Right cardiac atrium (tissue), 5 donors: ENCODE data around the gene GNB3. TPM values are rescaled to one million over a fixed set of nuclear protein-coding genes. Genes with fewer than 3 reads are reported as not detected.

Experiments
- ATAC-seq, 2 donors: fragments of 200-7000 bp; cut with Tn5 transposase; one replicate each; pipeline versions ENCODE4 v1.8.0 to v1.9.1; 2020; ENCODE audit warnings: moderate library complexity in 2 of 2, mild to moderate bottlenecking in 1 of 2
- DNase-seq, 3 donors: peaks; one replicate each; pipeline ENCODE4 v3.0.0-alpha.2; 2020
- H3K27ac ChIP-seq: one replicate; pipeline ENCODE4 v1.5.1; 2013; ENCODE audit warnings: mild to moderate bottlenecking, low read length, control low read depth, moderate library complexity
- H3K27me3 ChIP-seq: one replicate; pipeline ENCODE4 v1.6.1; 2013; ENCODE audit not compliant: control insufficient read depth, insufficient read depth
- H3K4me1 ChIP-seq: one replicate; pipeline ENCODE4 v1.6.1; 2013; ENCODE audit warnings: low read length; ENCODE audit not compliant: control insufficient read depth, insufficient read depth
- H3K4me3 ChIP-seq: one replicate; pipeline ENCODE4 v1.5.1; 2013; ENCODE audit warnings: low read length, control low read depth
- H3K9me3 ChIP-seq: one replicate; pipeline ENCODE4 v1.6.1; 2013; ENCODE audit warnings: low read length; ENCODE audit not compliant: control insufficient read depth
- WGBS: extraction: QIAGEN DNeasy Blood & Tissue Kit; methylation state at CpG from one replicate; pipeline ENCODE4 v1.1.7; 2013; 5-methylcytosine and 5-hydroxymethylcytosine counted together
- intact Hi-C, 4 donors: fragments of 100-400 bp; cut with DNase I; formaldehyde crosslinking; loops; one replicate each; pipeline versions ENCODE4 v1.11.0 to v1.14.0; 2022 to 2023
- polyA plus RNA-seq: library from polyadenylated mRNA; stranded (reverse); fragments of 200-250 nt; gene quantifications from one replicate; pipeline ENCODE4 v1.2.3, GENCODE V29; 2013
- total RNA-seq, 4 donors: library from RNA; stranded (reverse); fragmentation: NEBNext Ultra II Directional; extraction: Animal tissue kit (Norgen Biotek cat#: 25700); gene quantifications; one replicate each; pipeline ENCODE4 v1.2.1, GENCODE V29; 2021
- donor health status: healthy with polysubstance abuse.
- donor health status: DM: no; HTN: yes; CAD: no.
- donor health status: DM: no; HTN: no; CAD: no.
- donor health status: DM: no; HTN: yes; CAD: no; lungs with severe emphysema.
- donor health status: DM: yes; HTN: yes; CAD: no.

GNB3 gene
- total and polyA plus RNA-seq, 5 donors, result 2.9 to 7.8 (median 3.8) TPM

DNA sequence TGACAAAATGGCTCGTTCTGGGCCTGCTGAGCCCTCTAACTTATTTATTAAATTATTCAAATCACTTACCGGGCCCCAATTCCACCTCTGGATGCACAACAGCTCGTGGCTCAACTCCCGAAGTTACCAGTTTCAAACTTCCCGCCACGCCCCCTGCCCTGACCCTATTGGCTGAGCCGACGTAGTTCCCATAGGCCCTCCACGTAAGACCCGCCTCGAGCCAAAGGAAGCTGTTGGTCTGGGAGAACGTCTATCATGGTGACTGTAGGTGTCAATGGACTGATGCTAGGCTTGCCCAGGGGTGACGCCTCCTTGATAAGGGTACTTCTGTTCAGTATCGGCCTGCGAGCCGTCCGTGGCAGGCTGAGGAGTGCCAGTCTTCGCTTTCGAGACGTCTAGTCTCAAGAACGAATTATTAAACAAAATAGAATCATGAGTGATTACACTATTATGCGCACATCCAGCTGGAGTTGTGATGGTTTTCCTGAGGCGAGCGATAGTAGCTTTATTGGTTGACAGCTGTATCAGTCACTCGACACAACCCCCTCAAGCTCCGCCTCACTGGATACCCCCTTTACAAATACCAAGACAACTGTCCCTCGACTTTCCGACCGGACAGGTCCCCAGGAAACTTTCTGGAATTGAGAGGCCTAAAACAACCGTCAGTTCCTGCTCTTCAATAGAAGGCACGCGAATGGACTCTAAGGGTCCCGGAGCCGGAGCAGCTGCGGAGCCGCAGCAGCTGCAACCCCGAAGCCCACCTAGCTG lies 10.6 kb downstream of the GNB3 start, which contains the start of gene CDCA3:
TSS of gene CDCA3 (minus strand) at position 134 of the 768 bp plus-strand sequence. CDS start 334 bp downstream, outside the sequence.
- under 1% methylated on average over 37 of the region's 37 CpGs for WGBS
- Histone ChIP-seq H3K9me3 (no peaks in the 10 kb centered on the region), H3K4me3 (peak within 1 kb of the TSS; percentile 44), H3K27me3 (no peaks in the 10 kb centered on the region), H3K27ac (peak within 1 kb of the TSS; percentile 87), H3K4me1 (no peaks in the 10 kb centered on the region)
- intact Hi-C loops, result no loop called here
- peak; percentile 96 to 98 (median 96) for DNase-seq
- peak; percentile 85 to 86 for ATAC-seq

DNA sequence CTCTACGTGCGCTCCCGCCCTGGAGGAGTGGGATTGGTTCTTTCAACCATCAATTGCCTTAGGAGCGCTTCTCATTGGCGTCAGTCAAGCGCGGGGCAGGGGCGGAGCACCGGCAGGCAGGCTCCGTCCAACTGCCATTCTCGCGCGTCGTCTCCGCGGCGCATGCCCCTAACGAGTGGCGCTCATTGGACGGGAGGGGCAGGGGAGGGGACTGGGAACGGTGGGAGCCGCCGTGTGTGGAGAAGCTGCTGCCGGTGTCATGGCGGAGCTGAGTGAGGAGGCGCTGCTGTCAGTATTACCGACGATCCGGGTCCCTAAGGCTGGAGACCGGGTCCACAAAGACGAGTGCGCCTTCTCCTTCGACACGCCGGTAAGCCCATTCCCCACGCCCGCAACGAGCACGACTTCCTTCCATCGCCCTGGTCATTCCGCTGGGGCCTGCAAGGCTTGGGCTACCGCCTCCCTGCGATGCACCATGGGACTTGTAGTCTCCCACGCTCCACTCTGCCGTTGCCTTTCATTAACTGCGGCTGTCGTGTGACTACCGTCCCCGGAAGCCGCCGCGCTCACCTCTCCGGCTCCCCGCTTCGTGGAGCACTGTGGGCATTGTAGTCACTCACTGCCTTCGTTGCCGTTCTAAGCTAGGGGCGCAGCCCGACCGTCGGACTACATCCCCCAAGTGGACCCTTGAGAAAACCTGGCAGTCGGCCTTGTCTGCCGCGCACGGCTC lies 11.4 kb downstream of the GNB3 start, which contains the start of gene USP5:
TSS of gene USP5 (plus strand) at position 230 of the 730 bp plus-strand sequence. CDS start at position 260, 30 bp downstream.
- no peaks in the 10 kb centered on the region for H3K4me1 ChIP-seq
- peak within 1 kb of the TSS; percentile 44 for H3K4me3 ChIP-seq
- intact Hi-C loops, result no loop called here
- DNase-seq, result peak; percentile 99 to 100 (median 100)
- under 1% methylated on average over 65 of the region's 65 CpGs for WGBS
- no peaks in the 10 kb centered on the region for H3K9me3 ChIP-seq
- no peaks in the 10 kb centered on the region for H3K27me3 ChIP-seq
- ATAC-seq, result peak; percentile 94 to 95
- H3K27ac ChIP-seq, result peak within 1 kb of the TSS; percentile 87

DNA sequence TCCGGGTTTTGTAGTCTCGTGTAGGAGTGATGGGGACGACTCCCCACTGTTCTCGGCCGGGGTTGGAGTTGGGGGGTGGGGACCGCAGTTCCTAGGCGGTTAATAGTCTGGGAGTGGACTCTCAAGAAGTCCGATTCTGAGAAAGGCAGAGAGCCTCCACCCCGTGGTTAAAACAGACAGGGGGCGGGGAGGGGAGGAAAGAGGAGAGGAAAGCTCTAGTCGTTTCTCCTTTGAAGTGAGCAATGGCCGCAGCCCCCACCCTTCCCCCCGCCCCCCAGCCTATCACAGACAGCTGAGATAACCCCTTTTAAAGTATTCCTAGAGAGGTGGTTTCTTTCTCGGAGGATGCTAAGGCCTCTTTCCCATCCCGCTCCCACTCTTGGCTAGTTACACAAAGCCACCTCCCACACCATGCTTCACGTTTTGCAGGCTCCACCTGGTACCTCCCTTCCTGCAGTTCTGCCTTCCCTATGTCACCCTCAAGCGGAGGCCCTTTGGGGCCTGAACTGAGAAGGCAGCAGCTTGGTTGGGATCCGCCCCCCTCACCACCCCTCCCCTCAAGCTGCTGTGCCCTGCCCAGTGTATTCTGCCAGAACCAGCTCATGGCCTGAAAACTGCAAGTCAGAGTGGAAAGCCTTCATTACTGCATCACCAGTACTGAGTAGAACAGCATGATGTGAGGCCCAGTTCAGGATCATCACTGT lies 12.1 kb downstream of the GNB3 start:
- Histone ChIP-seq H3K4me1 (no peaks in the 10 kb centered on the region), H3K27me3 (no peaks in the 10 kb centered on the region), H3K9me3 (no peaks in the 10 kb centered on the region), H3K27ac (no peak overlapping the region), H3K4me3 (peak overlapping the region; percentile 38)
- DNase-seq, result peak; percentile 67 to 79 (median 75)
- WGBS, result 2% methylated on average over 18 of the region's 18 CpGs
- ATAC-seq, result peak in 1 of 2 donors; percentile 0
- intact Hi-C loops, result no loop called here

DNA sequence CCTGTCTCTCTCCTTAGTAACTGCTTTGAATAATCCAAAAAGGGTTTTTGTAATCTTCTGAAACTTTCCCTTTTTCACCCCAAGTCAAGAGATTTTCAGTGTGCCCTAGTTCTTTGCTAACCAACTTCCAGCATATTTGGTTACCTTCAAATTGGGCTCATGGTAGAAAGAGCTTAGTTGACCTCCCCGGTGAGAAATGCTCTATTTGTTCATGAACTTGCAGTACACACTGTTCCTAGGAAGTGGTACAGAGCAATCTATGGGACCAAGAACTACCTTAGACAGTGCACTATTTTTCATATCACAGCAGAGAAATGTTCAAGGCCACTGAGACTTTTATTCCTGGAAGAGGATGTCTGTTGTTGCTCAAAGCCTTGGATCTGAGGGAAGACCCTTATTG lies 12.9 kb downstream of the GNB3 start:
- DNase-seq, result no peak
- H3K4me1 ChIP-seq, result no peaks in the 10 kb centered on the region
- WGBS, result 77% methylated on average over 1 of the region's 1 CpG
- no peaks in the 10 kb centered on the region for H3K27me3 ChIP-seq
- ATAC-seq, result no peak
- H3K4me3 ChIP-seq, result no peak overlapping the region
- H3K9me3 ChIP-seq, result no peaks in the 10 kb centered on the region
- no peak overlapping the region for H3K27ac ChIP-seq
- intact Hi-C loops, result no loop called here

DNA sequence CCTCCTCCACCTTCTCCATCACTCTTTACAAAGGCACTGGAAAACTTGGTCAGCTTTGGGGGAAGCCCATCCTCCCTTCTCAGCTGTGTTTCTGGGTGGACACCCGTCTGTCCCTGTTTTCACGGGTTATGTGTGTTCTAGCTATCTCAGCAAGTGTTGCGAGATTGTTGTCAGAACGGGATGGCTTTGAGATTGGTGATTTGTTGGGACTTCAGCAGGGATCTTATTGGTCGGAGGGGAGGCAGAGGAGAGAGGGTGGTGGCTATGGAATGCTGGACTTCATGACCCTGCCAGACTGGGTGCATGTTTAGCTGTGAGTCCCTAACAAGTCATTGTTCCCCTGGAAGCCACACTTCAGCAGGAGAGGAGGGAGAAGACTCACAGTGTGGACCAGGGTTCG lies 13.3 kb downstream of the GNB3 start:
- intact Hi-C loops, result no loop called here
- Histone ChIP-seq H3K9me3 (no peaks in the 10 kb centered on the region), H3K4me3 (no peak overlapping the region), H3K27me3 (no peaks in the 10 kb centered on the region), H3K4me1 (no peaks in the 10 kb centered on the region), H3K27ac (no peak overlapping the region)
- DNase-seq (no peak), ATAC-seq (no peak)
- 70% methylated on average over 6 of the region's 6 CpGs for WGBS

DNA sequence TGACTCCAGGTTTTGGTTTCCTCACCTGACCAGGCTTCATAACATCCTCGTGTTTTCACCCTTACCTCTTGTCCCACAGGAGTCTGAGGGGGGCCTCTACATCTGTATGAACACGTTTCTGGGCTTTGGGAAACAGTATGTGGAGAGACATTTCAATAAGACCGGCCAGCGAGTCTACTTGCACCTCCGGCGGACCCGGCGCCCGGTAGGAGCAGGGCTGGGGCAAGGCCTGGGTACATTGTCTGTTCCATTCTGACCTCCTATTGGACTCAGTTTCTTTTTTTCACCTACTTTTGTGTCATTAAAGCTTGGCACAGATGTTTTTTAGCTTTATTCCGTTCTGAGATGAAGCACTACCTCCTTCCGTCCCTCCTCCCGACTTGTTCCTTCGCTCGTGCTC lies 14.6 kb downstream of the GNB3 start:
- DNase-seq, result no peak
- 93% methylated on average over 14 of the region's 14 CpGs for WGBS

DNA sequence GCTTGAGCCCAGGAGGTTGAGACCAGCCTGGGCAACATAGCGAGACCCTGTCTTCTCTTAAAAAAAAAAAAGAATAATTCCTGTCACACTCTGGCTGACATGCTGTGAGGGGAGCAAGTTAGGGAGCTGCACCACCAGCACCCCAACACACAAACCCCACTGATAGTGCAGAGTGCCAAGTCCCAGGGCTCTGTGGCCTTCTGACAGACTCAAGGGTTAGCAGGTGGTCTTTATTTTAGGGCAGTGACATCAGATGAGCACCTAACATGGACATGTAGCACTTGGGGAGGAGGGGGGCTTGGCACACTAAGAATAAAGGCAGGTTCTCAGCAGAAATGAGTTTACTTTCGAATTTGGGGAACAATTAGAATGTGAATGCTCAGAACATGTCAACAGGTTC lies 18.1 kb downstream of the GNB3 start:
- intact Hi-C loops, result no loop called here
- H3K27ac ChIP-seq, result no peak overlapping the region
- ATAC-seq, result no peak
- H3K4me1 ChIP-seq, result no peaks in the 10 kb centered on the region
- WGBS, result 93% methylated on average over 2 of the region's 2 CpGs
- H3K27me3 ChIP-seq, result no peaks in the 10 kb centered on the region
- H3K9me3 ChIP-seq, result no peaks in the 10 kb centered on the region
- peak in 1 of 3 donors; percentile 21 for DNase-seq
- no peak overlapping the region for H3K4me3 ChIP-seq

More for the DNA sequence above, 14.6 kb downstream of the GNB3 start:
- Histone ChIP-seq H3K27ac (no peak overlapping the region), H3K27me3 (no peaks in the 10 kb centered on the region), H3K4me1 (no peaks in the 10 kb centered on the region), H3K9me3 (no peaks in the 10 kb centered on the region), H3K4me3 (no peak overlapping the region)
- intact Hi-C loops, result no loop called here
- no peak for ATAC-seq

DNA sequence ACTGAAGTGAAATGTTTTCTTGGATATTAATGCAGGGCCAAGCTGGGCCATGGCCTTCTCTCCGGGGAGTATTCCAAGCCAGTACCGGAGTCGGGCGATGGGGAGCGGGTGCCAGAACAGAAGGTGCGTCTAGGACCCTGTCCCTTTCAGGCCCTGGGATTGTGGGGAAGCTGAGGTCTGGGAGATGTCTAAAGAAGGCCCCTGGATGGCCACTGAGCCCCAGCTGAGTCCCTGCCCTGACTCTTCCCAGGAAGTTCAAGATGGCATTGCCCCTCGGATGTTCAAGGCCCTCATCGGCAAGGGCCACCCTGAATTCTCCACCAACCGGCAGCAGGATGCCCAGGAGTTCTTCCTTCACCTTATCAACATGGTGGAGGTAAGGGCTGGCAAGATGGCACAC lies 19.4 kb downstream of the GNB3 start:
- 95% methylated on average over 9 of the region's 9 CpGs for WGBS
- Histone ChIP-seq H3K4me1 (no peaks in the 10 kb centered on the region), H3K27ac (no peak overlapping the region), H3K27me3 (no peaks in the 10 kb centered on the region), H3K9me3 (no peaks in the 10 kb centered on the region), H3K4me3 (no peak overlapping the region)
- DNase-seq (peak in 1 of 3 donors; percentile 20), ATAC-seq (no peak)
- intact Hi-C loops, result no loop called here

DNA sequence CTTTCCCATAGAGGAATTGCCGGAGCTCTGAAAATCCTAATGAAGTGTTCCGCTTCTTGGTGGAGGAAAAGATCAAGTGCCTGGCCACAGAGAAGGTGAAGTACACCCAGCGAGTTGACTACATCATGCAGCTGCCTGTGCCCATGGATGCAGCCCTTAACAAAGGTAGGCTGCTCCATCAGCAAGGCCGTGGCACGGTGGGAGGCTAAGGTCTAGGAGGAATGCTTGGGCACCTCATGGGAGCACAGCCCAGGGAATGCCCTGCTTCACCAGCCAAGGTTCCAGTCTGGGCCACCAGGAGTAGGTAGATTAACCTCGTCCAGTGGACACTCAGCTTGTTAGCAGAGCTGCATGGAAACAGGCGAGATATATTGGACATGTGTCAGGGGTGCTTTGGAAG lies 20.2 kb downstream of the GNB3 start:
- WGBS, result 98% methylated on average over 7 of the region's 7 CpGs
- H3K27ac ChIP-seq, result no peak overlapping the region
- H3K9me3 ChIP-seq, result no peaks in the 10 kb centered on the region
- DNase-seq (no peak), ATAC-seq (no peak)
- no peaks in the 10 kb centered on the region for H3K4me1 ChIP-seq
- intact Hi-C loops, result no loop called here
- no peak overlapping the region for H3K4me3 ChIP-seq
- no peaks in the 10 kb centered on the region for H3K27me3 ChIP-seq

DNA sequence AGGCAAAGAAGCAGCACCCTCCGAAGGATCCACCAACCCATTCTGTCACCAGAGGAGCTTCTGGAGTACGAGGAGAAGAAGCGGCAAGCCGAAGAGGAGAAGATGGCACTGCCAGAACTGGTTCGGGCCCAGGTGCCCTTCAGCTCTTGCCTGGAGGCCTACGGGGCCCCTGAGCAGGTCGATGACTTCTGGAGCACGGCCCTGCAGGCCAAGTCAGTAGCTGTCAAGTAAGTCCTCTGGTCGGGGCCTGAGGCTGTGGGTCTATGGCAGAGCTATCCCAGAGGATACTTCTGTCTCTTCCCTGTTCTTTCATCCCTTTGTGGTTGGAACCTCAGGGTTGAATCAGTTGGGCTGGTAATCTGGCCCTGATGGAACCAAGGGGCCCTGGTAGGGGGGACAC lies 20.7 kb downstream of the GNB3 start:
- ATAC-seq, result no peak
- H3K27me3 ChIP-seq, result no peaks in the 10 kb centered on the region
- no peak overlapping the region for H3K4me3 ChIP-seq
- DNase-seq, result no peak
- WGBS, result 94% methylated on average over 9 of the region's 9 CpGs
- H3K27ac ChIP-seq, result no peak overlapping the region
- H3K9me3 ChIP-seq, result no peaks in the 10 kb centered on the region
- H3K4me1 ChIP-seq, result no peaks in the 10 kb centered on the region
- intact Hi-C loops, result no loop called here

DNA sequence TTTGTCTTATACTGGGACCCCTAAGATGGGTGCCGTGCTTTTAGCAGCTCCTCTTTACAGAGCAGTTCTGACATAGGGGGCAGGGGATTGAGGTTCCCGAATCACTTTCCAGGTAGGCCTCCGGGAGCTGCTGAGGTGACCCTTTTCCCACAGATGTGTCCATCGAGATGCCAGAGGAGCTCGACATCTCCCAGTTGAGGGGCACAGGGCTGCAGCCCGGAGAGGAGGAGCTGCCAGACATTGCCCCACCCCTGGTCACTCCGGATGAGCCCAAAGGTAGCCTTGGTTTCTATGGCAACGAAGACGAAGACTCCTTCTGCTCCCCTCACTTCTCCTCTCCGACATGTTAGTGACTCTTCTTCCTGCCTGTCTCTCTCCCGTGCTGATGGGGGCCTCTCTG lies 22.3 kb downstream of the GNB3 start:
- no peaks in the 10 kb centered on the region for H3K4me1 ChIP-seq
- H3K4me3 ChIP-seq, result no peak overlapping the region
- 93% methylated on average over 11 of the region's 11 CpGs for WGBS
- ATAC-seq, result no peak
- no peaks in the 10 kb centered on the region for H3K27me3 ChIP-seq
- no peaks in the 10 kb centered on the region for H3K9me3 ChIP-seq
- no peak overlapping the region for H3K27ac ChIP-seq
- no peak for DNase-seq
- intact Hi-C loops, result no loop called here
